ENCODE measurements around the gene TRAF3. TPM values are rescaled to one million over a fixed set of nuclear protein-coding genes. Genes with fewer than 3 reads are reported as not detected.
A peak's percentile ranks its signal among the peaks of the same experiment; 100 is the strongest.
"Not testable (repeated sequence)": the region's sequence is repeated elsewhere in the genome, so short reads cannot be mapped to it uniquely, and the experiment has no call there.

The TRAF3 gene
- total RNA-seq, 2 experiments from 2014 or later, result 74.4 to 76.8 TPM

- no peaks in the 10 kb centered on the region for H3K9me3 Mint-ChIP-seq
- CTCF ChIA-PET, result no interaction called here
- peaks cover 42% of the 10 kb centered on the region for H3K36me3 Mint-ChIP-seq (ENCODE audit: low read depth)
- no peak overlapping the region for H3K27ac Mint-ChIP-seq
- intact Hi-C loops (cut with micrococcal nuclease), result no loop called here
- H3K27me3 Mint-ChIP-seq (ENCODE audit: low read depth), result no peaks in the 10 kb centered on the region
- peaks cover 18% of the 10 kb centered on the region for H3K4me1 Mint-ChIP-seq (ENCODE audit: low read depth)
- no peak for DNase-seq
- H3K4me3 Mint-ChIP-seq, result no peak overlapping the region
Observed at GRCh38 chr14:102868956-102869547, 91.8 kb downstream of the TRAF3 start.

- CTCF ChIA-PET, result interaction anchor here (1.6 kb wide), 1 partner anchor 176 kb away, joined by 7 read pairs; no protein-coding TSS in a partner anchor
- no peaks in the 10 kb centered on the region for H3K27me3 Mint-ChIP-seq (ENCODE audit: low read depth)
- peak overlapping the region; percentile 36 for H3K27ac Mint-ChIP-seq
- intact Hi-C loops (cut with micrococcal nuclease), result no loop called here
- H3K36me3 Mint-ChIP-seq (ENCODE audit: low read depth), result peaks cover 39% of the 10 kb centered on the region
- no peak overlapping the region for H3K4me3 Mint-ChIP-seq
- DNase-seq, result no peak
- H3K4me1 Mint-ChIP-seq (ENCODE audit: low read depth), result peaks cover 18% of the 10 kb centered on the region
- H3K9me3 Mint-ChIP-seq, result no peaks in the 10 kb centered on the region
Observed at GRCh38 chr14:102870246-102870645, 93.0 kb downstream of the TRAF3 start.

GRCh38 chr14:102870994-102871831 is 94.0 kb downstream of the TRAF3 start:
- Mint-ChIP-seq H3K9me3 (no peaks in the 10 kb centered on the region), H3K4me3 (no peak overlapping the region), H3K27me3 (ENCODE audit: low read depth) (no peaks in the 10 kb centered on the region), H3K36me3 (ENCODE audit: low read depth) (peaks cover 41% of the 10 kb centered on the region), H3K4me1 (ENCODE audit: low read depth) (peaks cover 18% of the 10 kb centered on the region), H3K27ac (peak overlapping the region; percentile 77)
- intact Hi-C loops (cut with micrococcal nuclease), result no loop called here
- CTCF ChIA-PET, result interaction anchor here (1.6 kb wide), 1 partner anchor 177 kb away, joined by 7 read pairs; no protein-coding TSS in a partner anchor
- no peak for DNase-seq

DNA sequence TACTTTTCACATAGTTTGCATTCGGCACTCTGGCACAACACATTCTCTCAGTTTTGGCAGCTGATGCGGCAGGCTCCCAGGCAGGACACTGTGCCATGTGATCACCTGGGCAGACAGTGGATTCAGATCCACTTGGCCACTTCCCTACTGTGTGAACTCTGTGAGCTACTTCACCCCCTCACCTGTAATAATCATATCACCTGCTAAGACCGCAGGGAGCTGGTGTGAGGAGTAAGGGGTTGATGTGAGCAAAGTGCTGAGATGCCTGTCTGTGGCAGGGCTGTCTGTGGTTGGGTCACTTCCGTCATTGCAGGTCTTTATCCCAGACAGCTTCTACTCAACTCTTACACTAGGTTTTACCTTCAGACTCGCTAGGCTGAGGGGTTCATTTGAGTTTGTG is 94.8 kb downstream of the TRAF3 start:
- Mint-ChIP-seq H3K4me1 (ENCODE audit: low read depth) (peaks cover 18% of the 10 kb centered on the region), H3K27me3 (ENCODE audit: low read depth) (no peaks in the 10 kb centered on the region), H3K9me3 (no peaks in the 10 kb centered on the region), H3K27ac (peak overlapping the region; percentile 77), H3K4me3 (no peak overlapping the region), H3K36me3 (ENCODE audit: low read depth) (peaks cover 41% of the 10 kb centered on the region)
- no peak for DNase-seq
- intact Hi-C loops (cut with micrococcal nuclease), result no loop called here
- CTCF ChIA-PET, result interaction anchor here (0.6 kb wide), 1 partner anchor 41 kb away, joined by 6 read pairs; no protein-coding TSS in a partner anchor

GRCh38 chr14:102873131-102873530 is 95.9 kb downstream of the TRAF3 start:
- H3K4me3 Mint-ChIP-seq, result no peak overlapping the region
- no peaks in the 10 kb centered on the region for H3K27me3 Mint-ChIP-seq (ENCODE audit: low read depth)
- H3K4me1 Mint-ChIP-seq (ENCODE audit: low read depth), result peaks cover 18% of the 10 kb centered on the region
- no peak overlapping the region for H3K27ac Mint-ChIP-seq
- no peaks in the 10 kb centered on the region for H3K9me3 Mint-ChIP-seq
- CTCF ChIA-PET, result no interaction called here
- DNase-seq, result no peak
- intact Hi-C loops (cut with micrococcal nuclease), result no loop called here
- peaks cover 41% of the 10 kb centered on the region for H3K36me3 Mint-ChIP-seq (ENCODE audit: low read depth)

- H3K36me3 Mint-ChIP-seq (ENCODE audit: low read depth), result peaks cover 40% of the 10 kb centered on the region
- H3K4me3 Mint-ChIP-seq, result no peak overlapping the region
- no peak for DNase-seq
- intact Hi-C loops (cut with micrococcal nuclease), result no loop called here
- no peaks in the 10 kb centered on the region for H3K9me3 Mint-ChIP-seq
- no peaks in the 10 kb centered on the region for H3K27me3 Mint-ChIP-seq (ENCODE audit: low read depth)
- H3K27ac Mint-ChIP-seq, result peak overlapping the region; percentile 13
- CTCF ChIA-PET, result interaction anchor here (0.6 kb wide), 1 partner anchor 78 kb away, joined by 3 read pairs; no protein-coding TSS in a partner anchor
- H3K4me1 Mint-ChIP-seq (ENCODE audit: low read depth), result peaks cover 18% of the 10 kb centered on the region
Observed at GRCh38 chr14:102873546-102874061, 96.4 kb downstream of the TRAF3 start.

- Mint-ChIP-seq H3K9me3 (no peaks in the 10 kb centered on the region), H3K36me3 (ENCODE audit: low read depth) (peaks cover 40% of the 10 kb centered on the region), H3K27ac (no peak overlapping the region), H3K27me3 (ENCODE audit: low read depth) (no peaks in the 10 kb centered on the region), H3K4me3 (no peak overlapping the region), H3K4me1 (ENCODE audit: low read depth) (peaks cover 13% of the 10 kb centered on the region)
- DNase-seq, result no peak
- intact Hi-C loops (cut with micrococcal nuclease), result no loop called here
- CTCF ChIA-PET, result no interaction called here
Observed at GRCh38 chr14:102875652-102876051, 98.4 kb downstream of the TRAF3 start.

DNA sequence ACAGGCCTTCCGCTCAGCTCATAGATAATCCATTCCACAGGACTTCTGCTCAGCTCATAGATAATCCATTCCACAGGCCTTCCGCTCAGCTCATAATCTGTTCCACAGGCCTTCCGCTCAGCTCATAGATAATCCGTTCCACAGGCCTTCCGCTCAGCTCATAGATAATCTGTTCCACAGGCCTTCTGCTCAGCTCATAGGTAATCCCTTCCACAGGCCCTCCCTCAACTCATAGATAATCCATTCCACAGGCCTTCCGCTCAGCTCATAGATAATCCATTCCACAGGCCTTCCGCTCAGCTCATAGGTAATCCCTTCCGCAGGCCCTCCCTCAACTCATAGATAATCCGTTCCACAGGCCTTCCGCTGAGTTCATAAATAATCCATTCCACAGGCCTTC is 100.3 kb downstream of the TRAF3 start:
- H3K36me3 Mint-ChIP-seq (ENCODE audit: low read depth), result peaks cover 34% of the 10 kb centered on the region
- H3K27ac Mint-ChIP-seq; DNase-seq; H3K4me3 Mint-ChIP-seq; H3K9me3 Mint-ChIP-seq; intact Hi-C loops (cut with micrococcal nuclease); H3K27me3 Mint-ChIP-seq (ENCODE audit: low read depth): not testable (repeated sequence)
- CTCF ChIA-PET, result interaction anchor here (0.6 to 1.3 kb wide), 6 partner anchors 16 to 183 kb away, joined by 3 to 7 read pairs (median 4); no protein-coding TSS in a partner anchor
- peaks cover 10% of the 10 kb centered on the region for H3K4me1 Mint-ChIP-seq (ENCODE audit: low read depth)

DNA sequence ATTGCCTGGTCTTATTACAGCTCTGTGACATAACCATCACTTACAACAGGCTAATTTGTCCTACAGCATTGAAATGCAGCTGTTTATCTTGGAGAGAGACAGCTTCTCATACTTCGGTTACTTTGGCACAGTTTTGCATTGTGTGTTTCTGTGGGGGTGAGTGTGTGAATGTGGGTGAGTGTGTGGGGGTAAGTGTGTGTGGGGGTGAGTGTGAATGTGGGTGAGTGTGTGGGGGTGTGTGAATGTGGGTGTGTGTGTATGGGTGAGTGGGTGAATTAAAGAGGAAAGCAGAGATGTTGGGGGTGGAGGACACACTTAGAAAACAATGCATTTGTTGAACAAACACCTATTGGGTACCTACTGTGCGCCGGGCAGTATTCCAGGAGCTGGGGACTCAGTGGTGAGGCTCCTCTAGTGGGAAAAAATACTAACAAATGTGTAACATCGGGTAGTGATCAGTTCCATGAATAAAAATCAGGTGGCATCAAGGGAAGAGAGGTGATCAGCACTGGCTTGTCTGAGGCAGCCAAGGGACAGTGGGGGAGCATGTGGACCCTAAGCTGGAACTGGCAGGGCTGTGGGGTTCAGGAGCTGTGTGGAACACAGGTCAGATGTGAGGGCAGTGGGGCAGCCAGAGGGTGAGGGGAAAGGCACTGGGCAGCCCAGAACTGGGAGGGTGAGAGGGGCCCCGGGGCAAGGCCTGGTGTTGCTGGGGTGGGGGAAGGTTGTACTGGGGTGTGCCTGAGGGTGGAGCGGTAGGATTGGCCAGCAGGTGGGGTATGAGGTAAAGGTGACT is 101.1 kb downstream of the TRAF3 start:
- Mint-ChIP-seq H3K27me3 (ENCODE audit: low read depth) (no peaks in the 10 kb centered on the region), H3K4me3 (no peak overlapping the region), H3K27ac (peak overlapping the region; percentile 51), H3K4me1 (ENCODE audit: low read depth) (peaks cover 17% of the 10 kb centered on the region), H3K9me3 (no peaks in the 10 kb centered on the region), H3K36me3 (ENCODE audit: low read depth) (peaks cover 33% of the 10 kb centered on the region)
- intact Hi-C loops (cut with micrococcal nuclease), result no loop called here
- CTCF ChIA-PET, result interaction anchor here (0.6 to 1.3 kb wide), 4 partner anchors 16 to 184 kb away, joined by 3 to 7 read pairs (median 4); no protein-coding TSS in a partner anchor
- DNase-seq, result no peak

GRCh38 chr14:102878970-102879460 is 101.8 kb downstream of the TRAF3 start:
- no peak overlapping the region for H3K4me3 Mint-ChIP-seq
- no peaks in the 10 kb centered on the region for H3K9me3 Mint-ChIP-seq
- H3K27ac Mint-ChIP-seq, result peak overlapping the region; percentile 51
- peaks cover 32% of the 10 kb centered on the region for H3K36me3 Mint-ChIP-seq (ENCODE audit: low read depth)
- H3K4me1 Mint-ChIP-seq (ENCODE audit: low read depth), result peaks cover 18% of the 10 kb centered on the region
- CTCF ChIA-PET, result no interaction called here
- no peaks in the 10 kb centered on the region for H3K27me3 Mint-ChIP-seq (ENCODE audit: low read depth)
- DNase-seq, result no peak
- intact Hi-C loops (cut with micrococcal nuclease), result no loop called here

- H3K4me1 Mint-ChIP-seq (ENCODE audit: low read depth), result peaks cover 20% of the 10 kb centered on the region
- H3K36me3 Mint-ChIP-seq (ENCODE audit: low read depth), result peaks cover 43% of the 10 kb centered on the region
- H3K27ac Mint-ChIP-seq, result peak overlapping the region; percentile 80
- no peaks in the 10 kb centered on the region for H3K9me3 Mint-ChIP-seq
- no peak for DNase-seq
- no peaks in the 10 kb centered on the region for H3K27me3 Mint-ChIP-seq (ENCODE audit: low read depth)
- CTCF ChIA-PET, result interaction anchor here (0.7 kb wide), 1 partner anchor 11 kb away, joined by 3 read pairs; no protein-coding TSS in a partner anchor
- intact Hi-C loops (cut with micrococcal nuclease), result loop anchor here (5.0 kb wide), 1 partner anchor 105 kb away; the partner anchor contains the start of gene TRAF3
- no peak overlapping the region for H3K4me3 Mint-ChIP-seq
Observed at GRCh38 chr14:102882226-102882906, 105.1 kb downstream of the TRAF3 start.

All from activated naive CD4-positive, alpha-beta T cell treated with anti-CD3 and anti-CD28 coated beads for 36 hours (primary cell).